GM18507 (cell line): ENCODE data around the gene CDC42EP4.
"Not testable (repeated sequence)": the region's sequence is repeated elsewhere in the genome, so short reads cannot be mapped to it uniquely, and the experiment has no call there.

ENCODE experiments used
- DNase-seq: peaks from one replicate; pipeline ENCODE4 v3.0.0; 2011; ENCODE audit warnings: low read depth; ENCODE audit not compliant: insufficient read length; ENCODE audit errors: extremely low spot score
- FAIRE-seq: peaks from 2 replicates; lab custom pipeline; 2011; peaks lifted over from hg19 to GRCh38; lab: Jason Lieb, UNC

The CDC42EP4 gene

GRCh38 chr17:73265646-73266640 is 45.9 kb downstream of the CDC42EP4 start:
- no peak for DNase-seq
- no peak for FAIRE-seq

DNA sequence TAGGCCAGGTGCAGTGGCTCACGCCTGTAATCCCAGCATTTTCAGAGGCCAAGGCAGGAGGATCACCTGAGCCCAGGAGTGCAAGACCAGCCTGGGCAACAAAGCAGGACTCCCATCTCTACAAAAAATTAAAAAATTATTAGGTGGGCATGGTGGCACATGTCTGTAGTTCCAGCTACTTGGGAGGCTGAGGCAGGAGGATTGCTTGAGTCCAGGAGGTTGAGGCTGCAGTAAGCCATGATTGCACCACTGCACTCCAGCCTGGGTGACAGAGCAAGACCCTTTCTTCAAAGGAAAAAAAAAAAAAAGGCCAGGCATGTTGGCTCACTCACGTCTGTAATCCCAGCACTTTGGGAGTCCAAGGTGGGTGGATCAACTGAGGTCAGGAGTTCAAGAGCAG is 47.4 kb downstream of the CDC42EP4 start:
- not testable (repeated sequence) for FAIRE-seq, DNase-seq

- FAIRE-seq: no peak
- no peak for DNase-seq
These were observed 48.8 kb downstream of the CDC42EP4 start for GRCh38 chr17:73262676-73263642.

- FAIRE-seq (no peak), DNase-seq (no peak)
These were observed 49.7 kb downstream of the CDC42EP4 start for GRCh38 chr17:73261952-73262675.

DNA sequence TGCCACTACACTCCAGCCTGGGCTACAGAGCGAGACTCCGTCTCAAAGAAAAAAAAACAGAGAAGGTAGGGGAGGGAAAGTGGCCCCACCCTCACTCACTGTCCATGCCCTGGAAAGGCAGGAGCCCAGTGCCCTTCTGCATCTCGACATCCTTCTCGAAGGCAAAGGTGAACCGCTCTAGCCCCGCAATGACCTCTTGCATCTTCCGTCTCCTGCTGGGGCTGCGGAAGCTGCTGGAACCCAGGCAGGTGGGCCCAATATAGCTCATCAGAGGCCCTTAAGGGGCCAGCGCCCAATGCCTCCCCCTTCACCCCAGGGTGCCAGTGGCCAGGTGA is 50.2 kb downstream of the CDC42EP4 start, which contains the start of gene CPSF4L:
Gene CPSF4L (minus strand): TSS at position 264 of the 335 bp plus-strand sequence. CDS start 62 bp downstream, at position 202.
- DNase-seq: no peak
- no peak for FAIRE-seq

GRCh38 chr17:73257516-73257915 is 54.3 kb downstream of the CDC42EP4 start:
- DNase-seq (no peak), FAIRE-seq (no peak)

GRCh38 chr17:73256220-73256619 is 55.6 kb downstream of the CDC42EP4 start:
- FAIRE-seq (no peak), DNase-seq (no peak)

GRCh38 chr17:73255671-73256181 is 56.1 kb downstream of the CDC42EP4 start:
- peak; percentile 93 for FAIRE-seq

GRCh38 chr17:73251871-73252270 is 59.9 kb downstream of the CDC42EP4 start:
- no peak for FAIRE-seq

More at GRCh38 chr17:73255671-73256181, 56.1 kb downstream of the CDC42EP4 start:
- peak; percentile 56 for DNase-seq

DNA sequence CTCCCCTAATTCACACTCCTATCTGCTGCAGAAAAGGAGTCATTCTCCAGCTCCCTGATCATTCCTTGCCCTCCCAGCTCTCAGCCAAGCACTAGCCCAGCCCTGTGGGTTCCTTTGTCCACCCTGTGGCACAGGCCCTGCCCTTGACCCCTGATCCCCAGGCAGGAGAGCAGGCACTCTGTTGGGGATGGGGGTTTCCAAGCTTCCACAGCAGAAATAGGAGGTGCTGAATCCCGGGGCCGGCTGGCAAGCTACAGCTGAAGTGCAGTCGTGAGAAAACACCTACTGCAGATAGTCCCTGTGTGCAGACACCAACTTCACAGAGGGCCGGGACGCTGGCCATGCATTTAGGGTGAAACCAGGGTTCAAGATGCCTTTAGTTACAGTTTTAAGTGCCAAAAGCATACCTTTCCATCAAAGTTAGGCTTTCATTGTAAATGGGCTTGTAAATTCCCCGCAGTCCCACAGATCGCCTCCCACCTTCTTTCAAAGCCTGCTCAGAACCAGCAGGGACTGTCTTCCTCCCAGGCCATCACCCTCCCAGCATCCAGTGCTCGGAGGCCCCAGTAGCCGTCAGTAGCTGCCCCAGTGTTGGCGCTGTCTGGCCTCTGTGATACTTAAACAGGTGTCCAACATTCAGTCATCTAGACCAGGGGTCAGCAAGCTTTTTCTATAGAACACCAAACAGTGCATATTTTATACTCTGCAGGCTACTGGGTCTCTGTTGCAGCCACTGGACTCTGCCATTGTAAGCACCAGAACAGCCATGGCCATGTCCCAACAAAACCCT is 60.8 kb downstream of the CDC42EP4 start:
- FAIRE-seq: no peak
- no peak for DNase-seq

More at GRCh38 chr17:73251871-73252270, 59.9 kb downstream of the CDC42EP4 start:
- DNase-seq: no peak

GRCh38 chr17:73249700-73250099 is 62.1 kb downstream of the CDC42EP4 start:
- no peak for DNase-seq
- FAIRE-seq: no peak

- FAIRE-seq (no peak), DNase-seq (no peak)
These were observed 63.3 kb downstream of the CDC42EP4 start for GRCh38 chr17:73248532-73248931.

DNA sequence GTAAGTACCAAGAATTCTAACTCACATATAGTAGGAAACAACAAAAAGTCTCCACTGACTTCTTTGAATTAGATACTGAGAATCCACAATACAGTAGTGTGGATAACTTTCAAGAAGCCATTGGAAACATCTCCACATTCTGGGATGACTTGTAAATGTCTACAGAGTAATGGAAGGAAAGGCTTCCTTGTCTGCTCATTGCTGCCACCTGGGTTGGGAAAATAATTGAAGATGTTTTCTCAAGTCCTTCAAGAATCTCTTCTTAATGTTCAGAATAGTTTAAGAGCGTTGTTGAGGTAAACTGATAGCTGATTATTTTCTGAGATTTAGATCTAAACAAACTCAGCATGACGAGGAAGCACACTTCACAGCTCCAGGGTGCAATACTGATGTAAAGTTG is 64.1 kb downstream of the CDC42EP4 start:
- FAIRE-seq (no peak), DNase-seq (no peak)

- FAIRE-seq: no peak
- DNase-seq: no peak
These were observed 71.2 kb downstream of the CDC42EP4 start for GRCh38 chr17:73240561-73240960.

GRCh38 chr17:73237714-73238113 is 74.1 kb downstream of the CDC42EP4 start:
- DNase-seq (no peak), FAIRE-seq (no peak)

GRCh38 chr17:73234736-73235135 is 77.1 kb downstream of the CDC42EP4 start:
- FAIRE-seq: no peak
- no peak for DNase-seq
